Gastrocnemius medialis (tissue), 4 donors: ENCODE measurements around the gene REX1BD.

ENCODE experiments used
- POLR2A ChIP-seq, 2 donors: fragments of 450-650 bp; IDR thresholded peaks; one replicate each; pipeline ENCODE4 v1.6.1; 2017; ENCODE audit warnings: antibody characterized with exemption in 2 of 2, mild to moderate bottlenecking in 2 of 2, moderate library complexity in 2 of 2
- TF ChIP-seq, protein P1 (sequence below), 5 experiments: fragments of 450-650 bp in 3 of 5; fragments of 200-600 bp in 2 of 5; sonication (generic) in 2 of 5; IDR thresholded peaks in 4 of 5; conservative IDR thresholded peaks in 1 of 5; 1 replicate in 4 of 5; 2 replicates in 1 of 5; pipeline ENCODE4 v1.5.1; 2016 to 2019; ENCODE audit warnings: antibody characterized with exemption in 5 of 5, mild to moderate bottlenecking in 3 of 5, moderate library complexity in 3 of 5

DNA sequence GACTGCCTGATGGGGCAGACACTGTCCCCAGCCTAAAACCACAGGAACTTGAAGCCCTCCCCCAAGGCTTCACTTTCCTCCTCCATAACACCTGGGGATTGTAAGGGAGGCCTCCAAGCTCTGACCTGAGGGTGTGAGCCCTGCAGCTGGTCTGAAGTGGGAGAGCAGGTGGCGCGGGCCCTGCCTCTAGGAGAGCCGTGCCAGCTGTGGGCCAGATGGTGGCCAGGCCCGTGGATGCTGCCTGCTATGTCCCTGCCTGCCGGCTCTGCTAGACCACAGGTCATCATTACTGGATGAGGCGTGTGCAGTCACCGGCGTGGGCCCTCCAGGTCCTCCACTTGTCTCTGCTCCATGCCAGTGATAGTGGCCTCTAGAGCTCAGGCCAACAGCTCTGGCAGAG lies 44.7 kb downstream of the REX1BD start:
- no peak for TF ChIP-seq POLR2A (IDR thresholded peaks at IDR 0.05)
- TF ChIP-seq, protein P1, sequence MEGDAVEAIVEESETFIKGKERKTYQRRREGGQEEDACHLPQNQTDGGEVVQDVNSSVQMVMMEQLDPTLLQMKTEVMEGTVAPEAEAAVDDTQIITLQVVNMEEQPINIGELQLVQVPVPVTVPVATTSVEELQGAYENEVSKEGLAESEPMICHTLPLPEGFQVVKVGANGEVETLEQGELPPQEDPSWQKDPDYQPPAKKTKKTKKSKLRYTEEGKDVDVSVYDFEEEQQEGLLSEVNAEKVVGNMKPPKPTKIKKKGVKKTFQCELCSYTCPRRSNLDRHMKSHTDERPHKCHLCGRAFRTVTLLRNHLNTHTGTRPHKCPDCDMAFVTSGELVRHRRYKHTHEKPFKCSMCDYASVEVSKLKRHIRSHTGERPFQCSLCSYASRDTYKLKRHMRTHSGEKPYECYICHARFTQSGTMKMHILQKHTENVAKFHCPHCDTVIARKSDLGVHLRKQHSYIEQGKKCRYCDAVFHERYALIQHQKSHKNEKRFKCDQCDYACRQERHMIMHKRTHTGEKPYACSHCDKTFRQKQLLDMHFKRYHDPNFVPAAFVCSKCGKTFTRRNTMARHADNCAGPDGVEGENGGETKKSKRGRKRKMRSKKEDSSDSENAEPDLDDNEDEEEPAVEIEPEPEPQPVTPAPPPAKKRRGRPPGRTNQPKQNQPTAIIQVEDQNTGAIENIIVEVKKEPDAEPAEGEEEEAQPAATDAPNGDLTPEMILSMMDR (IDR thresholded peaks at IDR 0.05 in 4 of 5, conservative IDR thresholded peaks at IDR 0.05 in 1 of 5) = no peak
